ENCODE results near the gene APOL3.

- TF ChIP-seq CTCF (conservative IDR thresholded peaks at IDR 0.05) (no peak), EZH2 (IDR thresholded peaks at IDR 0.05; ENCODE audit: low read depth) (no peak)
These were observed 58.8 kb downstream of the APOL3 start for GRCh38 chr22:36101756-36102155.

All from PC-9 (cell line).